Lower leg skin (tissue), 3 donors: Measurements from ENCODE around the gene CTSO.

Source experiments
- CTCF ChIP-seq, 3 donors: fragments of 450-650 bp; IDR thresholded peaks; one replicate each; pipeline ENCODE4 v1.5.1; 2016; ENCODE audit warnings: antibody characterized with exemption in 3 of 3, mild to moderate bottlenecking in 3 of 3, moderate library complexity in 2 of 3
- POLR2A ChIP-seq, 2 donors: fragments of 450-650 bp; IDR thresholded peaks; one replicate each; pipeline ENCODE4 v1.6.1; 2016 to 2017; ENCODE audit warnings: antibody characterized with exemption in 2 of 2, mild to moderate bottlenecking in 1 of 2, moderate library complexity in 1 of 2

GRCh38 chr4:155903453-155903852, 50.2 kb downstream of the CTSO start, which contains the start of gene TDO2:
- no peak for TF ChIP-seq CTCF (IDR thresholded peaks at IDR 0.05)
- no peak for TF ChIP-seq POLR2A (IDR thresholded peaks at IDR 0.05)
